RKO (cell line): ENCODE measurements around the gene ZCCHC7.

Experiments
- DNase-seq: peaks from one replicate; pipeline ENCODE4 v3.0.0-alpha.2; 2016; ENCODE audit warnings: low spot score

Gene ZCCHC7

DNA sequence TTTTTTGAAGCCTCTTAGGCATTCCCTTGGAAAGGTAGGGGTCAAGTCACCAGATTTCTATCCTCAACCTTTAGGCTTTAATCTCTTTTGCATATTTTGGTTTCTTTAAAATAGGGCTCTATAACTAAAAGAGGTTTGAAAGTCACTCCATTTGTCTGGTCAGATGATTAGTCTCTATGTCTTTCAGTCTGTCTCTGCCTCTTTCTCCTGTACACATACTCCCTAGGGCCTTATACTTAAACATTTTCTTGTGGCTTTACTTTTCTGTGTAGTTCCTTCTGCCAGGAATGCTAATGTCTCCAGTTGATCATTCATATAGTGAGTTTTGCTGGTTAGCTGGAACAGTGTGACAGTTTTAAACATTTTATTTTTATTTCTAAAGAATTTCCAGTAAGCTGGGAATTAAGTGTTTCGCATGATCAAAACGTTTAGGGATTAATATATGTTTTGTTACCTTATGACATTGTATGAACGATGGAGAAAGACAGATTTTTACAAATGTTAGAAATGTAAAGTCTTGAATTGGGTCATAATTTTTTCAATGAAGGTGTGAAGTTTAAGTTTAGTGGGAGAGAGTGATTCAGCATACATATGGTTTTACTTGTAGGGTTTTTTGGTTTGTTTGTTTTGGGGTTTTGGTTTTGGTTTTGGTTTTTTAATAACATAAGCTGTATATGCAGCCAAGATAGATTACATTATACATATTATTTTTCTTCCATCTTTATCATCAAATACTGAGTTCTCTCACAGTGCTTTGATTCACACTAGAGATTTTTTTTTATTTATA is 90.6 kb downstream of the ZCCHC7 start:
- DNase-seq: no peak

- no peak for DNase-seq
Measured at GRCh38 chr9:37212435-37212834, 92.1 kb downstream of the ZCCHC7 start.

DNA sequence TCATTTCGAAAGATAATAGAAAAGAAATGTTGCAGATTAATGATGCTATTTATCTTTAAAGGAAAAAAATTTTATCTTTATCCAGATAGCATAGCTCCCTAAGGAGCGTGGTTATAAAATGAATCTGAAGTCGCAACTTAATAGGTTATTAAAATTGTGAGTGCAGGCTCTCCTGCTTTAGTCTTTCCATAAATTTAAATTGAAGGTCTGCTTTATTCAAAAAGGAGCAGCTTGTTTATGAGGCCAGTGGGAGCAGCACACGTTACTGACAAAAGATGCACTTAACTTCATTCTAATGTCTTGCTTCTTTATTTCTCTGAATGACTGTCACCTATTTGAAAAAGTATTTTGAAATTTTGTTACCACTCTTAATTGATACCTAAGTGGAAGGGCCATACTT is 95.0 kb downstream of the ZCCHC7 start:
- DNase-seq: no peak

DNA sequence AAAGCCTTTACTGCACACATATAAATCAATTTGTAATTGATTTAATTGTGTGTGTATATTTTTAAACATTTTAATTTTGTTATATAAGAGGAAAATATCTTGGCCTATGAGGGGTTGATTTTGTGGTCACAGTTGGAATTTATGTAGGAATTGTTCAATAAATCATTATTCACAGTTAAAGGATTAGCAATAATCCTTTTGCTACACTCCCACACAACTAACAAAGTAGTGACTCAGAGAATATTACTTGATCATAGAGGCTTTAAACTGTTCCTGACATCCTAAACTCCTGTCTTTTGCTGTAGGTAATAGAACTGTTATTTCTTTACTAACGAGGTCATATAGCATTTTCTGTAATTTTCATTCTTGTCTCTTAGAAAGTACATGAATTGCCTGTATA is 95.5 kb downstream of the ZCCHC7 start:
- DNase-seq: peak; percentile 18

GRCh38 chr9:37217161-37217560 is 96.8 kb downstream of the ZCCHC7 start:
- DNase-seq: no peak

DNA sequence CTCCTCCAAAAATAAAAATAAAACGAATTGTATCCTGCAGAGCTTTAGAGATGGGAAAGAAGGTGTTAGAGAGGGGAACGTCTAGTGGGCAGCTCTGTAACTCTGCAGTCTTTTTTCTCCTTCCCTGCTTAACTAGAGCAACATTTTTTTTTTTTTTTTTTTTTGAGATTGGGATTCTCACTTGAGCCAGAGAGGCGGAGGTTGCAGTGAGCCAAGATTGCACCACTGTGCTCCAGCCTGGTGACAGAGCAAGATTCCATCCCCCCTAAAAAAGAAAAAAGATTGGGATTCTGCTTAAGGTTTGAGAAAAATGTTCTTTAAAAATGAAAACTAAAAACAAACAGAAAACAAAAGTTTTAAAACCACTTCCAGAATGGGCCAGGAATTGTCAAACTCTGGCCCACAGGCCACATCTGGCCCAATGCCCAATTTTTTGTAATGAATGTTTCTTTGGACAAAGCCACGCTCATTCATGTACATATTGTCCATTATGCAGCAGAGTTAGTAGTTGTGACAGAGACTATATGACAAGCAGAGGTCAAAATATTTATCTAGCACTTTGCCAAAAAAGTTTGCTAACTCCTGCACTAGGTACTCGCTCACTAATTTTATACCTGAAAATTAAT is 98.5 kb downstream of the ZCCHC7 start:
- DNase-seq: no peak

DNA sequence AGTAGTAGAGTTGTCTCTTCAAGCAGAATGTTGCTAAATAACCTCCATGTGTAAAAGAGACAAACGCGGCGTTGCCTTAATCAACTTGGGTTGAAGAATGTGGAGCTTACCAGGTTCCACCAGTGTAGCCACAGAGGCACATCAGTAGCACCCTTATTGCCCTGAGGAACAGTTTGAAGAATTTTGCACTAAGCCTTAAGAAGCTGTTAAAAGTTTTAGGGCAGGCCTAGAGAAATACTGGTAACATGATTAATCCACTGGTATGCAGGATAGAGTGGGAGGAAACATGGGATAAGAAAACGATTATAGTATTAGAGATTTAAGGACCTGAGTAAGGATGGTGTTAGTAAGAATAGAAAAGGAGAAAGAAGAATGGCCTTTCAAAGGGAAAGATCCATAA is 100.6 kb downstream of the ZCCHC7 start:
- DNase-seq: no peak

- no peak for DNase-seq
Measured at GRCh38 chr9:37221489-37222106, 101.2 kb downstream of the ZCCHC7 start.

- no peak for DNase-seq
Measured at GRCh38 chr9:37229455-37229854, 109.1 kb downstream of the ZCCHC7 start.

DNA sequence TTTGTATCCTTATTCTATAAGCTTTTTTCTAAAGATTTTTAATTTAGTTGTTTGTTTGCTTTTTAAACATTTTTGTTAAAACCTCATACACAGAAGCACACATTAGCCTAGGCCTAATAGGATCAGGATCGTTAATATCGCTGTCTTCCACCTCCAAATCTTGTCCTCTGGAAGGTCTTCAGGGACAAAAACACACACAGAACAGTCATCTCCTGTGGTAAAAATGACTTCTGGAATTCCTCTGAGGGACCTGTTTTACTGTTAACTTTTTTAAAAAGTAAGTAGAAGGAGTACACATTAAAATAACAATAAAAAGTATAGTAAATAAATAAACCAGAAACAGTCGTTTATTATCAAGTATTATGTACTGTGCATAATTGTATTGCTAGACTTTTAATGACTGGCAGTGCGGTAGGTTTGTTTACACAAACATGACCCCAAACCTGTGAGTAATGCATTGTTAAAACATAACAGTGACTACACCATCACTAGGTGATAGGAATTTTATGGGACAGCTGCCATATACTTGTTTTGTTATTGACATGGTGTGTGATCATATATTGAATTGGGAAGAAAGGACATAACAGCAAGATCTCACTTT is 109.6 kb downstream of the ZCCHC7 start:
- peak; percentile 18 for DNase-seq

GRCh38 chr9:37236822-37237221 is 116.4 kb downstream of the ZCCHC7 start:
- DNase-seq: no peak

DNA sequence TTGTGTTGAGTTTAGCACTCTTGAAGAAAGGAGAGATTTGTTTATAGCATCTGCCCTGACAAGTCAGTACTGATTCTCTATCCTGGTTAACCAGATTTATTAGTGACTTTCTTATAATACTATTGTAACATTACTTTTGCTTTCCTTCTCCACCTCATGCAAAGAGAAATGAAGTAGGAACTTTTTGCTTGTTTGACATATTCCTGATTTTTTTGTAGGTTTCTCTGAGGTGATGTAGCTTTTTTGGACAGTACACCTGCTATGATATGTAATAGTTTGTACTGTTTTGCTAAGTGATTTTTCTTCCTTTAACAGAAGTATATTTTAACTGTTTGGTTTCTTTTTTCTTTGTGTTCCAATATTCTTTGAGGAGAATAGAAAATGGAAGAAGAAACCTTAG is 117.7 kb downstream of the ZCCHC7 start:
- no peak for DNase-seq

GRCh38 chr9:37239224-37239859 is 119.0 kb downstream of the ZCCHC7 start:
- DNase-seq: no peak

GRCh38 chr9:37239921-37240320 is 119.5 kb downstream of the ZCCHC7 start:
- DNase-seq: no peak

DNA sequence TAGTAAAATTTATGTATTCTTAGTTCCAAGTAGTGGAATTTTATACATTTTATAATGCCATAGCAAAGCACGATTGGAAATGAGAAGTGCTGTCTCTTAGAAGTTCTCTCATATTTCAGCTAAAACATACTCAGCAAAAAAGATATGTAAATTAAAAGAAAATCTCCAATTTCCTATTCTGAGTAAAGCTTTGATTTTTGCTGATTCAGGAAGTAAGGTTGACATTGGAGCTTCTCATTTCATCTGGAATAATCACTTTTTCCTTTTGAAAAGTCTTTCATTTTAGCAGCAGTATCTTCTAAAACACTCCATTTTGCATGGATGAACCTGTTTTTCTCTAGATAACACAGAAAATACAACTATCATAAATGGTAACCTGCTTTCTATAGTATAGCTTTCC is 121.0 kb downstream of the ZCCHC7 start:
- no peak for DNase-seq

GRCh38 chr9:37242089-37242488 is 121.7 kb downstream of the ZCCHC7 start:
- no peak for DNase-seq

GRCh38 chr9:37243588-37244345 is 123.4 kb downstream of the ZCCHC7 start:
- no peak for DNase-seq

- DNase-seq: no peak
Measured at GRCh38 chr9:37246826-37247225, 126.5 kb downstream of the ZCCHC7 start.

DNA sequence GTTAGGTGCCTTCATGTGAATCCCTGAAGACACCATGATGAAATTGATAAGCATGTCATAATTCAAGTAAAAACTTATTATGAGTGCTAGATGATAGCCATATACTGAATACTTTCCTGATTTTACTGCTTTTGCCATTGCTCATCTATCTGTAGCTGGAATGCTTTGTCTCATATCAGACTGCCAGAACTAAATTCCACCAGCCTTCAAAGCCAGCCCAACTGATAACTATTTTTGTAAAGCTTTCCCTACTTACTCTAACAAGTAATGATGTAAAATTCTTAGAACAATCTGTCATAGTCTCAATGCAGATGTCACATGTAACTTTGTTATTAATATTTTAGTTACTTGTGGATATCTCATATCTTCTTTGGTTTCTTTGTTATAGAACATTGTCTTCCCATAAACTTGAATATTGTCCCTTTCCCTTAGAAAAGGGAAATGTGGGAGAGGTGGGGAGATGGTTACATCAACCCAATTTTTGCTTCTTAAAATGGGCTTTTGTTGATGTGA is 128.3 kb downstream of the ZCCHC7 start:
- DNase-seq: no peak

DNA sequence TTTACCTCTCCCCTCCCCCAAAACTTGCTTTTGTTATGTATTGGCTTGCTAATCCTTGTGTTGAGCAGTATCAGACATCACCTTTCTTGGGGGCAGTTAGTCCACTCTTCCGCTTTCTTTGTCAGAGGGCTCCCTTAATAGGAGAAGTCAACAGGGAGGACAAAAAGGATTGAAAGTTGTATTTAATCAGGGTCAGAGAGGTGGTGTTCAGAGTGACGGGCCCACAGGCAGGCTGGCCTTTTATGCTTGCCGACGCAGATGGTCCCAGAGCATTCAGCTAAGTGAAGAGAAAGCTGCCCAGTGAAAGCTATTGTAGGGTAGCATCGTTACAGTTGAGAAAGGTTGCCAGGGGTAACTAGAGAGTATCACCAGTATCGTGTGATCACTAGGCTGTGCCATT is 131.1 kb downstream of the ZCCHC7 start:
- DNase-seq: no peak

DNA sequence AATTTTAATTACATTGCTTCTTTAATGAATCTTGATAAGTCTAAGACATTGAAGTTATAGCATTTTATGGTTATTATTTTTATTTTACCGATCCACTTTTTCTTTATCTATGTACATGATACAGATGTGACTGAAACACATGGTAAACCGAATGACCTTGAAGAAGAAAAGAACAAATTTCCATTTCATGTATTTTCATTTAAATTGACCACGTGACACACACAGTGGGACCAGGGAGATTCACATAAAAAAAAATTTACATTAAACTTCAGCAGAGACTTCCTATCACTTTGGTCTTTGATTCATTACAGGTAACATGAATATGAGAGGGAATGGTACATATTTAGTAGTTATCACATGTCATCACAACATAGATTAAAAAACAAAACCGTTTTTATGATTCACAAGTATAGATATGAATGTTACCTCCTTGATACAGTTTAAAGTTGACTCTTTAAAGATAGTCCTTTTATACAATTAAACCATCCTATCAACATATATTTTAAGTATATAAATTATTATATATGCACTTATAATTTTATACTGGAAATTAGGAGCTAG is 133.1 kb downstream of the ZCCHC7 start:
- DNase-seq: no peak
